Parathyroid adenoma (tissue), 2 donors: ENCODE data around the gene SYTL2.
A peak's percentile ranks its signal among the peaks of the same experiment; 100 is the strongest.

Experiments
- H2AFZ ChIP-seq: fragments of 300-600 bp; sonication (generic); one replicate; pipeline ENCODE4 v1.7.0; 2017; ENCODE audit warnings: antibody characterized with exemption, mild to moderate bottlenecking
- H3K27ac ChIP-seq: fragments of 300-600 bp; sonication (generic); one replicate; pipeline ENCODE4 v1.7.0; 2017
- H3K27me3 ChIP-seq: fragments of 300-600 bp; sonication (generic); one replicate; pipeline ENCODE4 v1.7.0; 2017; ENCODE audit warnings: low read length; ENCODE audit not compliant: control insufficient read depth, insufficient read depth
- H3K36me3 ChIP-seq: fragments of 300-600 bp; sonication (generic); one replicate; pipeline ENCODE4 v1.7.0; 2017; ENCODE audit warnings: low read length; ENCODE audit not compliant: control insufficient read depth, insufficient read depth
- H3K4me1 ChIP-seq: fragments of 300-600 bp; sonication (generic); one replicate; pipeline ENCODE4 v1.7.0; 2017; ENCODE audit warnings: control low read depth
- H3K4me2 ChIP-seq: fragments of 300-600 bp; sonication (generic); one replicate; pipeline ENCODE4 v1.7.0; 2017; ENCODE audit warnings: low read length
- H3K4me3 ChIP-seq: fragments of 300-600 bp; sonication (generic); one replicate; pipeline ENCODE4 v1.7.0; 2017; ENCODE audit warnings: low read depth, low read length
- H3K79me2 ChIP-seq: fragments of 300-600 bp; sonication (generic); one replicate; pipeline ENCODE4 v1.7.0; 2017; ENCODE audit warnings: control low read depth
- H3K9ac ChIP-seq: fragments of 300-600 bp; sonication (generic); one replicate; pipeline ENCODE4 v1.7.0; 2017; ENCODE audit warnings: mild to moderate bottlenecking
- H3K9me3 ChIP-seq: fragments of 300-600 bp; sonication (generic); one replicate; pipeline ENCODE4 v1.7.0; 2017; ENCODE audit warnings: low read length; ENCODE audit not compliant: control insufficient read depth
- TF ChIP-seq, protein P1 (sequence below): fragments of 300-600 bp; sonication (generic); IDR thresholded peaks from one replicate; pipeline ENCODE4 v1.7.0; 2017; ENCODE audit warnings: antibody characterized with exemption, mild to moderate bottlenecking
- donor health status: primary hyperparathyroidism.

Gene SYTL2

GRCh38 chr11:85740481-85741400 is 70.2 kb downstream of the SYTL2 start:
- TF ChIP-seq, protein P1, sequence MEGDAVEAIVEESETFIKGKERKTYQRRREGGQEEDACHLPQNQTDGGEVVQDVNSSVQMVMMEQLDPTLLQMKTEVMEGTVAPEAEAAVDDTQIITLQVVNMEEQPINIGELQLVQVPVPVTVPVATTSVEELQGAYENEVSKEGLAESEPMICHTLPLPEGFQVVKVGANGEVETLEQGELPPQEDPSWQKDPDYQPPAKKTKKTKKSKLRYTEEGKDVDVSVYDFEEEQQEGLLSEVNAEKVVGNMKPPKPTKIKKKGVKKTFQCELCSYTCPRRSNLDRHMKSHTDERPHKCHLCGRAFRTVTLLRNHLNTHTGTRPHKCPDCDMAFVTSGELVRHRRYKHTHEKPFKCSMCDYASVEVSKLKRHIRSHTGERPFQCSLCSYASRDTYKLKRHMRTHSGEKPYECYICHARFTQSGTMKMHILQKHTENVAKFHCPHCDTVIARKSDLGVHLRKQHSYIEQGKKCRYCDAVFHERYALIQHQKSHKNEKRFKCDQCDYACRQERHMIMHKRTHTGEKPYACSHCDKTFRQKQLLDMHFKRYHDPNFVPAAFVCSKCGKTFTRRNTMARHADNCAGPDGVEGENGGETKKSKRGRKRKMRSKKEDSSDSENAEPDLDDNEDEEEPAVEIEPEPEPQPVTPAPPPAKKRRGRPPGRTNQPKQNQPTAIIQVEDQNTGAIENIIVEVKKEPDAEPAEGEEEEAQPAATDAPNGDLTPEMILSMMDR, result no peak
- H3K9me3 ChIP-seq, result no peaks in the 10 kb centered on the region
- H3K36me3 ChIP-seq, result no peaks in the 10 kb centered on the region
- H3K27me3 ChIP-seq, result no peaks in the 10 kb centered on the region
- no peak overlapping the region for H2AFZ ChIP-seq
- H3K4me2 ChIP-seq, result no peak overlapping the region
- H3K9ac ChIP-seq, result no peak overlapping the region
- H3K4me3 ChIP-seq, result no peak overlapping the region
- no peaks in the 10 kb centered on the region for H3K79me2 ChIP-seq
- no peaks in the 10 kb centered on the region for H3K4me1 ChIP-seq
- no peak overlapping the region for H3K27ac ChIP-seq

GRCh38 chr11:85737738-85738137 is 73.2 kb downstream of the SYTL2 start:
- TF ChIP-seq, protein P1, result no peak
- Histone ChIP-seq H3K27ac (no peak overlapping the region), H3K4me1 (no peaks in the 10 kb centered on the region), H3K4me2 (no peak overlapping the region), H2AFZ (no peak overlapping the region), H3K9me3 (no peaks in the 10 kb centered on the region), H3K27me3 (no peaks in the 10 kb centered on the region), H3K9ac (no peak overlapping the region), H3K79me2 (no peaks in the 10 kb centered on the region), H3K4me3 (no peak overlapping the region), H3K36me3 (no peaks in the 10 kb centered on the region)

DNA sequence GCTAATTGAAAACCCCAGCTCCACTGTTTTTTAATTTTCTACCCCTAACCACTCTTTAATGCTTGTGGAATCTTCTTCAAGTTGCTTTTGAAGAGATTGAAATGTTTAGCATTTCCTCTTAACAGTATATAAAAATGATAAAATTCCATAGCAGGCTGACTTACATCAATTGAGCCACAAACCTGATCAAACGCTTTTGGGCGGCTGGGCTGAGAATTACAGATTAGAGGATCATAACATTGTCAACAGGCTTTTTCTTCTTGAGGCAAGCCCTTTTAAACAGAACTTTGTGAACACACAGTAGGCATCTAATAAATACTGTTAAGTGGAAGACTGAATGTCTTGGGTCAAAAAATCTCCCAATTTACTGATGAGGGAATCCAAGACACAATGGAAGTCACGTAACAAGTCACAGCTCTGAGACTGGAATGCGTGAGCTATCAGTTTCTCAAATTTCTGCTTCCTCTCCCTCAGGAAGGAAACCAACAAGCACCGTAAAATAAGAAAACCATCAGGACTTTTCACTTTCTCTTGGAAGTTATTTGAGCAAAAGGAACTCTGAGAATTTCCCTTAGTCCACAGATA is 75.0 kb downstream of the SYTL2 start:
- Histone ChIP-seq H3K4me2 (no peak overlapping the region), H3K9ac (no peak overlapping the region), H3K4me3 (no peak overlapping the region), H3K4me1 (no peaks in the 10 kb centered on the region), H3K9me3 (no peaks in the 10 kb centered on the region), H3K36me3 (no peaks in the 10 kb centered on the region), H3K27me3 (no peaks in the 10 kb centered on the region), H2AFZ (peak overlapping the region; percentile 64), H3K27ac (peak overlapping the region; percentile 32), H3K79me2 (no peaks in the 10 kb centered on the region)
- TF ChIP-seq, protein P1, result no peak

- no peak overlapping the region for H3K9ac ChIP-seq
- H3K27ac ChIP-seq, result no peak overlapping the region
- H3K4me3 ChIP-seq, result no peak overlapping the region
- H3K4me2 ChIP-seq, result no peak overlapping the region
- H3K36me3 ChIP-seq, result no peaks in the 10 kb centered on the region
- H3K79me2 ChIP-seq, result no peaks in the 10 kb centered on the region
- no peaks in the 10 kb centered on the region for H3K27me3 ChIP-seq
- TF ChIP-seq, protein P1, result no peak
- no peaks in the 10 kb centered on the region for H3K9me3 ChIP-seq
- H2AFZ ChIP-seq, result no peak overlapping the region
- no peaks in the 10 kb centered on the region for H3K4me1 ChIP-seq
Measured at GRCh38 chr11:85732965-85733364, 78.0 kb downstream of the SYTL2 start.
